ENCODE data around the gene PTPMT1. TPM values are rescaled to one million over a fixed set of nuclear protein-coding genes. Genes with fewer than 3 reads are reported as not detected.
"Not testable (repeated sequence)": the region's sequence is repeated elsewhere in the genome, so short reads cannot be mapped to it uniquely, and the experiment has no call there.

Gene PTPMT1
- total RNA-seq, 4 donors from 2014 or later: 99.2 to 173 (median 112) TPM

DNA sequence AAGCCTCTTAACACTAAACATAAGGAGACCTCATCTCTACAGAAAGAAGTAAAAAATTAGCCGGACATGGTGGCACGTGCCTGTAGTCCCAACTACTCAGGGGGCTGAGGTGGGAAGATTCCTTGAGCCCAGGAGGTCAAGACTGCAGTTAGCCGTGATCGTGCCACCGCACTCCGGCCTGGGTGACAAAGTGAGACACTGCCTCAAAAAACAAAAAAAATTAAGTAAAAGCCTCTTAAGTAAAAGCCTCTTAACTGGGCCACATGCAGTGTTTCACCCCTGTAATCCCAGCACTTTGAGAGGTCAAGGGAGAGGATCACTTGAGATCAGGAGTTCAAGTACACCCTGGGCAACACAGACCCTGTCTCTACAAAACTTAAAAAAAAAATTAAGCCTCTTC, 38.2 kb upstream of the PTPMT1 start:
- DNase-seq (ENCODE audit: low spot score) (no peak), ATAC-seq (ENCODE audit: low FRiP score) (no peak)
- TF ChIP-seq, protein P1, sequence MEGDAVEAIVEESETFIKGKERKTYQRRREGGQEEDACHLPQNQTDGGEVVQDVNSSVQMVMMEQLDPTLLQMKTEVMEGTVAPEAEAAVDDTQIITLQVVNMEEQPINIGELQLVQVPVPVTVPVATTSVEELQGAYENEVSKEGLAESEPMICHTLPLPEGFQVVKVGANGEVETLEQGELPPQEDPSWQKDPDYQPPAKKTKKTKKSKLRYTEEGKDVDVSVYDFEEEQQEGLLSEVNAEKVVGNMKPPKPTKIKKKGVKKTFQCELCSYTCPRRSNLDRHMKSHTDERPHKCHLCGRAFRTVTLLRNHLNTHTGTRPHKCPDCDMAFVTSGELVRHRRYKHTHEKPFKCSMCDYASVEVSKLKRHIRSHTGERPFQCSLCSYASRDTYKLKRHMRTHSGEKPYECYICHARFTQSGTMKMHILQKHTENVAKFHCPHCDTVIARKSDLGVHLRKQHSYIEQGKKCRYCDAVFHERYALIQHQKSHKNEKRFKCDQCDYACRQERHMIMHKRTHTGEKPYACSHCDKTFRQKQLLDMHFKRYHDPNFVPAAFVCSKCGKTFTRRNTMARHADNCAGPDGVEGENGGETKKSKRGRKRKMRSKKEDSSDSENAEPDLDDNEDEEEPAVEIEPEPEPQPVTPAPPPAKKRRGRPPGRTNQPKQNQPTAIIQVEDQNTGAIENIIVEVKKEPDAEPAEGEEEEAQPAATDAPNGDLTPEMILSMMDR (IDR thresholded peaks at IDR 0.05): no peak

DNA sequence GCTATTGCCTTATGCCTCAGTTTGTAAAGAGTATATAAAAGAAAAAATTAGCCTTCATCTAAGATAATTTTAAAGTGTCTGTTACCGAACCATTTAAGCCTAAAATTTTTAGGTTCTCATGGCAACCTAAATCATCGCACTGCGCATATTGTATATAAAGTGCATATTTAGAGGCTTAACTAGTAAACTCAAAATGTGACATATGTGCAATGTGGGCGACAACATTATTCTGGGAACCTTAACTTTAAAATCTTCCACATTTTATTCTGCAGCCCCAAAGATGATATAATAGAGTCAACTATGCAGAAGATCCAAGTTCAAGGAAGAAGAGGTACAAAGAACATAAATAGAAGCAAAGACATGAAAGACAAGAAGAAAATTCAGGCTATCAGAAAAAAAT, 35.4 kb upstream of the PTPMT1 start:
- ATAC-seq (ENCODE audit: low FRiP score): no peak
- TF ChIP-seq, protein P1 (IDR thresholded peaks at IDR 0.05): no peak
- DNase-seq (ENCODE audit: low spot score): no peak

DNA sequence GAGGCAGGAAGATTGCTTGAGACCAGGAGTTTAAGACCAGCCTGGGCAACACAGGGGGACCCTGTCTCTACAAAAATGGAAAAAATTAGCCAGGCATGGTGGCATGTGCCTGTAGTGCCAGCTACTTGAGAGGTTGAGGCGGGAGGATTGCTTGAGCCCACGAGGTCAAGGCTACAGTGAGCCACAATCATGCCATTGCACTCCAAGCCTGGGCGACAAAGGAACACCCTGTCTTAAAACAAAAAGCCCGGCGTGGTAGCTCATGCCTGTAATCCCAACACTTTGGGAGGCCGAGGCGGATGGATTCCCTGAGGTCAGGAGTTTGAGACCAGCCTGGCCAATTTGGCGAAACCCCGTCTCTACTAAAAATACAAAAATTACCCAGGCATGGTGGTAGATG, 34.7 kb upstream of the PTPMT1 start:
- not testable (repeated sequence) for ATAC-seq (ENCODE audit: low FRiP score); DNase-seq (ENCODE audit: low spot score)

DNA sequence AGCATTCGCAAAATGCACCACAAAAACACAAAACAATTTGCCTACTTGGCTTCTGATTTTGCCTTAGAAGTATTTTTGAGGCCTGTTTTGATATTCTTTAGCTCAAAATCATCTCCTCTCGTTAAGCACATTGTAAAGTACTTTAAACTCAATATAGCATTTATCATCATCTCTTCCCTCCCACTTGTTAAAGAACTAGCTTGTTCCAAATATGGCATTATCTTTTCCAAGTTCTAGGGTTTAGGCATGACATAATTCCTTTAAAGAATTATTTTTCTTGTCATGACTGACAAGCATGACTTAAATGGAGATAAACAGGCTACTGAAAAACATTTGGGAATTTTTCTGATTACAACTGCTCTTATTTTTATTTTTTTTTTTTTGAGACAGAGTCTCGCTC, 33.7 kb upstream of the PTPMT1 start:
- TF ChIP-seq, protein P1 (IDR thresholded peaks at IDR 0.05): no peak
- no peak for ATAC-seq (ENCODE audit: low FRiP score)
- no peak for DNase-seq (ENCODE audit: low spot score)

DNA sequence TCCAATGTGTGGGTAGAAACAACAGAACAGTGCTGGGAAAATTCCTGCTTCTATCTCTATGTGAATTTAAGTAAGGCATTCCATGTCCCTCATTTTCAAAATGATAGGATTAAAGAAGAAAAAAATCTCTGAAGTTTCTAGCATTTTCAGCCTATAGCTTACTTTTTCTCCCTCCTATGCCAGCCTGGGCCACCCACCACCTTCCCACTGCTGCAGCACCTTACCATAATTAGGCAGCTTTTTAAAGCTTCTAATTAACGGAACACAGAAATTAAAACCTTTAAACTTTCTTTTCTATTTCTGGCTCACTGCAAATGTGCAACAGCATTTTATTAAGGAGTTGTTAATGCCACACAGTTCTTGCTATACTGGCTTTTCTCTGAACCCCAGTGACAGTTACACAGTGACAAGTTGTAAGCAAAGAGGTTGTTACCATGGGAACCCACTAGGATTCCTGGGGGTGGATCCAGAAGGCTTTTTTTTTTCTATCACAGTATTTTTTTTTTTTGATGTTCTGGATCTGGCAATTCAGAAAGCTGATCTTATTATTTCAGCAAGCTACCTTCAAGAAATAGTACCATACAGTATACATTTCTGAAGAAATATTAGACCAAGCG, 32.7 kb upstream of the PTPMT1 start:
- ATAC-seq (ENCODE audit: low FRiP score) (no peak), DNase-seq (ENCODE audit: low spot score) (no peak)

DNA sequence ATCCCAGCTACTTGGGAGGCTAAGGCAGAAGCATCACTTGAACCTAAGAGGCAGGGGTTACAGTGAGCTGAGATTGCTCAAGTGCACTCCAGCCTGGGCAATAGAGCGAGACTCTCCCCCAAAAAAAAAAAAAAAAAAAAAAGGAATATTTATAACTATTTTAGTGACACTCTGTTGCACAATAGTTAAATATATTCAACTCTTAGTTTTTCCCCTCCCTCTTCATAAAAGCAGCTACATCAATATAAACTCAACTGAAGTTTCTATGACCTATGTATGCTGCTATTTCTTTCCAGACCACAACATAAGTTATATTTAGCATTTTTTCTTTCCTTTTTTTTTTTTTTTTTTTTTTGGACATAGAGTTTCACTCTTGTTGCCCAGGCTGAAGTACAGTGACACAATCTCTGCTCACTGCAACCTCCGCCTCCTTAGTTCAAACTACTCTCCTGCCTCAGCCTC, 31.7 kb upstream of the PTPMT1 start:
- no peak for ATAC-seq (ENCODE audit: low FRiP score)
- TF ChIP-seq, protein P1 (IDR thresholded peaks at IDR 0.05): no peak
- DNase-seq (ENCODE audit: low spot score): no peak

More for the DNA sequence above, 32.7 kb upstream of the PTPMT1 start:
- TF ChIP-seq, protein P1 (IDR thresholded peaks at IDR 0.05): no peak

DNA sequence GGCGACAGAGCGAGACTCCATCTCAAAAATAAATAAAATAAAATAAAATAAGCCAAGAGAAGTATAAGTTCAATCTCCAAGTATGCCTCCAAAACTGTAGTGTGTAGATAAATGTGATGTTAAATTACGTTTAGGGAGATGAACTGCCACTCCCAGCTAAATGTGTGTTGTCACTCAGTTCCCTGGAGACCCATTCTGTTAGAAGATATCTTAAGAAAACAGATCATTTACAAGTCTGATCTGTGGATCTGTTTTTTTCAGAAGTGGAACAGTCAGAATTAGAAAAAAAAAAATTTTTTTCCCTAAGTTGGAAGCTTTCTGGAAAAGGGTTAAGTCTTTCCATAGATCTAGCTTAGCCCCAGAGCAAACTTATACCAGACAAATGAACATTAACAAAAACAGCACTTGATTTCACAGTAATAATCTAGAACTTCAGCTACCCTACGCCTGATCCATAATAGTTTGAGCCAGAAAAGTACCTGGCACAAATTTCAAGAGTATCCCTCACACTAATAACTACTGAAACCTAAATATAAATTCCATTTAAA, 30.6 kb upstream of the PTPMT1 start:
- ATAC-seq (ENCODE audit: low FRiP score) (no peak), DNase-seq (ENCODE audit: low spot score) (no peak)
- TF ChIP-seq, protein P1 (IDR thresholded peaks at IDR 0.05): no peak

All from omental fat pad (tissue), 4 donors.